GM12865 (cell line): Measurements from ENCODE around the gene CTSE.
A peak's percentile ranks its signal among the peaks of the same experiment; 100 is the strongest.

ENCODE experiments used
- DNase-seq: peaks from one replicate; pipeline ENCODE4 v3.0.0; 2010; ENCODE audit warnings: low read depth
- H3K4me3 ChIP-seq: 2 replicates; pipeline ENCODE4 v1.5.1; 2011; ENCODE audit warnings: mild to moderate bottlenecking, low read depth, low read length, control low read depth
- TF ChIP-seq, protein P1 (sequence below): IDR thresholded peaks from 2 replicates; pipeline ENCODE4 v1.5.1; 2011; ENCODE audit warnings: low read length, control low read depth, low read depth, inconsistent platforms; ENCODE audit not compliant: insufficient read depth; ENCODE audit errors: missing control alignments

CTSE gene

DNA sequence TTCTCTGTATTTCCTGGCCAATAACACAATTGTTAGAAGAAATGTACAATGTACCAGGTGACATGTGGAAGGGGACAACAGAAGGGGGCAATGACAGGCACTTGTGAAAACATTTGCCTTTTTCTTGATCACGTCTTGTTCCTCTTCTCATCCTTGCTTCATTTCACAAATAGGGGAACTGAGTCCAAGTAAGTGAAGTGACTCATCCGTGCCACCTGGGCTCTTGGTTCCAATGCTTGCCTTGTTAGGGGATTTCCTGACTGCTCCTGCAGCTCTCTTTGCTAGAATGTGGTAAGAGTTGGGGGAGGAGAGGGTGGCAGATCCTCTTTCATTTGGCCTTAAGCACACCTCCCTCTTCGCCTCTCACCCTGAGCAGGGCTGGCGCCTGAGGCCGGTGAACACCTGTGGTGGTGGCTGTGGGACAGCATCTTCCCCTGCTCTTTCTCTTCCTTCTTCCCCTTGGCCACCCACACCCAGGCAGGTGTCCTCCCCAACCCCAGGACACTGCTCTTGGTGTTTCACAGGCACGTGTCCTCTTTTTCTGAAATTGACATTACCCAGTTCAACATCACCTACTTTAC lies 27.1 kb upstream of the CTSE start:
- DNase-seq: peak; percentile 99
- TF ChIP-seq, protein P1, sequence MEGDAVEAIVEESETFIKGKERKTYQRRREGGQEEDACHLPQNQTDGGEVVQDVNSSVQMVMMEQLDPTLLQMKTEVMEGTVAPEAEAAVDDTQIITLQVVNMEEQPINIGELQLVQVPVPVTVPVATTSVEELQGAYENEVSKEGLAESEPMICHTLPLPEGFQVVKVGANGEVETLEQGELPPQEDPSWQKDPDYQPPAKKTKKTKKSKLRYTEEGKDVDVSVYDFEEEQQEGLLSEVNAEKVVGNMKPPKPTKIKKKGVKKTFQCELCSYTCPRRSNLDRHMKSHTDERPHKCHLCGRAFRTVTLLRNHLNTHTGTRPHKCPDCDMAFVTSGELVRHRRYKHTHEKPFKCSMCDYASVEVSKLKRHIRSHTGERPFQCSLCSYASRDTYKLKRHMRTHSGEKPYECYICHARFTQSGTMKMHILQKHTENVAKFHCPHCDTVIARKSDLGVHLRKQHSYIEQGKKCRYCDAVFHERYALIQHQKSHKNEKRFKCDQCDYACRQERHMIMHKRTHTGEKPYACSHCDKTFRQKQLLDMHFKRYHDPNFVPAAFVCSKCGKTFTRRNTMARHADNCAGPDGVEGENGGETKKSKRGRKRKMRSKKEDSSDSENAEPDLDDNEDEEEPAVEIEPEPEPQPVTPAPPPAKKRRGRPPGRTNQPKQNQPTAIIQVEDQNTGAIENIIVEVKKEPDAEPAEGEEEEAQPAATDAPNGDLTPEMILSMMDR: no peak
- peak overlapping the region; percentile 70 for H3K4me3 ChIP-seq

DNA sequence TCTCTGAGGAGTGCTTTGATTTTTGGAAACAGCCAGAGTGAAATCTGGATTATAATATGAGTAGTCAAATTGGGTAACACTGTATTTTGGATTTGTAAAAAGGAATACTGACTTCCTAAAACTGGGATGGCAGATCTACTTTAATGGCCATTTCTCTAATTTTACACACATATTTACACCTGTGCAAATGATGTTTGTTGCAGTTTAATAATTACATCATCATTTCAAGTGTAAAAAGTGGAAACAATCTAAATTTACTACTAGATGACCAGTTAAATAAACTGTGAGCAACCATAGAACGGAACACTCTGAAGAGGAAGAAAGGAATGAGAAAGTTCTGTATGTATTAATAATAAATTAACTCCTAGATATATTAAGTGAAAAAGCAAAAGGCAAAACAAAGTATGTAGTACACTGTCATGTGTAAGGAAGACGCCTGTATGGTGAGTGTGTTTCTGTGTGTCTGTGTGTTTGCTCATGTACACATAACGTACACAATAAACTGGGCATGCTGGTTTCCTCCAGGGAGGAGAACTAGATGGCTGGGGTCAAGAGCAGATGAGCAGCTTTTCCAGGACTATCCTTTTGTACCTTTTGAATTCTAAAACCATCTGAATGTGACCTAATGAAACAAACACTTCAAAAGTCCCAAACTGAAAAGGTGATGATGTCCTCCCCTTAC lies 26.4 kb upstream of the CTSE start:
- H3K4me3 ChIP-seq: peak overlapping the region; percentile 8
- TF ChIP-seq, protein P1: no peak
- DNase-seq: peak; percentile 38

DNA sequence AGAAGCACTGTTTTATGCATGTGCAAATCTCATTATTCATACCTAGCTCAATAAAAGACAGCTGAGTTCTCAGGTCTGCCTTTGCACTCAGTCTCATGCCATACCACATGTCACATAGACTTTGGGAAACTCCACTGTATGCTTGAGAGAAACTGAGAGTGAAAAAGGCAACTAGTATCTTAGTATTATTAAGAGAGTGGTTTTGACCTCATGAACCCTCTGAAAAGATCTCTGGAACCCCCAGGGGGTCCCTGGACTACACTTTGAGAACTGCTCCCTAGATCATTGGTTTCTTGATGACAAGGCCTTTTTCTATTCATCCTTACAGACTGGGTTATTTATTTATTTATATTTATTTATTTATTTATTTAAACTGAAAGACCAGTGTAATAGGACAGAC lies 25.6 kb upstream of the CTSE start:
- H3K4me3 ChIP-seq: no peak overlapping the region; the same call in 1 of the 2 replicates
- DNase-seq: peak; percentile 94
- TF ChIP-seq, protein P1: no peak

DNA sequence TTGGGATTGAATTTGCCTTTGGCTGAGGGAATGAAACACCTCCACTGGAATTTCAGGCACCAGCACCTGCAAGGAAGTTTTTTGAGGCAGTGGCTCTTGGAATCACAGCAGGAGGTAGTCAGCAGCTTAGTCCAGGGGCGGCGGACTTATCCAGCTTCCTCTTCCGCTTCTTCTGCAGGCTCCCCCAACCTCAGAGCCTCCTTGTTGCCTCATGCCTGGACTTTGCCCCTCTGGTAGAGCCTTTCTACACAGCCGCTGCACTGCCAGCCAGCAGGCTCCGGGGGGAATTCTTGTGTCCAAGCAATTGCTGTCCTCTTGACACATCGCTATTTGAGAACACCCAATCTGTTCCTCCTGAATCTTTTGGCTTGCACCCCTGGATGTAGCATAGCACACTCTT lies 24.9 kb upstream of the CTSE start:
- no peak for DNase-seq
- H3K4me3 ChIP-seq: no peak overlapping the region
- TF ChIP-seq, protein P1: no peak

DNA sequence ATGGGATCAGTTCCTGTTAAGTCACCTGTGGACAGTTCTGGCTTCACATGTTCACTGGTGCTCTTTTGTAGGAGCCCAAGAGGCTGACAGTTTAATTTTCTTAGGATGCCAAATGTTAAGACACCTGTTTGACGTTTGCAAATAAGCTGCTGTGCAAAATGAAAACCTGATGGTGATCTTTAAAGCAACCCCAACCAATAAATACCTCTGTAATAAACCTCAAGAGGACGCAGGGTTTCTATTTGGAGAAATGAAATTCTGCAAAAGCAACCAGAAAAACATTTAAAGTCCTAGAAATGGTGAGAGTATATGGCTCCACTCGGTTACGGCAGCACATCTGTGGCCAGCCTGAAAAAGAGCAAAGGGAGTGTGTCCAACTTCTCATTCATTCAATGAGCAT lies 23.6 kb upstream of the CTSE start:
- DNase-seq: peak; percentile 78
- TF ChIP-seq, protein P1: no peak
- H3K4me3 ChIP-seq: no peak overlapping the region

DNA sequence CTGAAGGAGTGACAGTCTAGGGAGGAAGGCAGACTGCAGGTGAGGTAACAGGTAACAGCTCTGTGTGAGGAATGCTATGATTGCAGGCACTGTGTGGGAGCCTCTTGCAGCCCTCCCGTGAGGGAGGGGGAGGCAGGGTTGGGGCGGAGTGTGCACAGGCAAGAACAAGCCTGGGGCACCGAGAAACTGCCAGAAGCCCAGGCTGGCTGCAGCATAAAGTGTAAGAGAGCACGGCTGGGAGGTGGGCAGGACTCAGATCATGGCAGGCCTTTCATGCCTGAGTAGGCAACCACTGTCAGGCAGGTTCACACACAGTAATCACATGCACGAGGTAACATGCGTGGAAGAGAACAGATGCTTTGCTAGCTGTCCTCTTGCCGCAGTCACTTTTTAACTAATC lies 17.9 kb upstream of the CTSE start:
- DNase-seq: peak; percentile 86
- TF ChIP-seq, protein P1: no peak
- H3K4me3 ChIP-seq: peak overlapping the region; percentile 25; the same call in 1 of the 2 replicates
